Upper lobe of left lung (tissue), 4 donors: ENCODE results near the gene DIP2C.

ENCODE experiments used
- CTCF ChIP-seq, 6 experiments: fragments of 450-650 bp in 4 of 6; fragments of 200-600 bp in 2 of 6; sonication (generic) in 2 of 6; IDR thresholded peaks; one replicate each; pipeline ENCODE4 v1.5.1; 2016 to 2019; ENCODE audit warnings: antibody characterized with exemption in 6 of 6
- POLR2AphosphoS5 ChIP-seq, 2 donors: sonication (generic); formaldehyde crosslinking; IDR thresholded peaks; one replicate each; pipeline ENCODE4 v1.5.1; 2017; ENCODE audit warnings: antibody characterized with exemption in 2 of 2

DNA sequence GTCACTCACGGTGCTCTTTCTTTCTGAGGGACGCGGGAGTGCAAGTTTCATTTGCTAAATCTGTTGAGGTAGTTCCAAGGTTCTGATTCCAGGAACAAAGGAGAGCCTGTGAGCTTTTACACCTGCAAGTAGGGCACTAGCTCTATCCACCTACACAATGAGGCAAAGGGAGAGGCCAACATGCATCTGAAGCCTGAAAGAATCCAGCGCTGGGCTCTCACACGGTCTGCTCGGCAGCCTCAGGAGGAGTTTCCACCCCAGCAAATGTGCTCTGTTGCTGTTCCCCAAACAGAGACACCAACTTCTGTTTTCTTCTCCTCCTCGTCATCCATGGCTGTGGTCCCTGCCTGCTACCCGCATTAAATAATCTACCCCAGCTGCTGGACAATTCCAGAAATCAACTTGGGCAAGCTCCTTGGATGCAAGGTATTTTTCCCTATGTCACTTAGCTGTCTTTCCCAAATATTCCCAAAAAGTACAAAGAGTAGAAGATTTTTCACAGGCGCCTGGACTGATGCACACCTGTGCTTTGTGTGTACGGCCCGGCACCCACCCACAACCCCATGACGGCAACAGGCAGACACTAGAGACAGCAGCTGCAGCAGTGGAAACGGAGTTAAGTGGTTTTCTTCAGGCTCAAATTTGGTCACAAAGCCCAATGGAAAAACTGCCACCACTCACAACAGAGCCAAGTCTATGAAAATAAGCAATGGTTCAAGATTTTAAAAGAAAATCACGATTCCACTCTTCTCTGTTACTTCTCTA is 377.4 kb downstream of the DIP2C start:
- no peak for TF ChIP-seq POLR2AphosphoS5 (IDR thresholded peaks at IDR 0.05)
- TF ChIP-seq CTCF (IDR thresholded peaks at IDR 0.05) = no peak
